DND-41 (cell line): Measurements from ENCODE around the gene LYPLAL1.

Source experiments
- EZH2 ChIP-seq: IDR thresholded peaks from 3 replicates; pipeline ENCODE4 v1.6.1; 2012; ENCODE audit warnings: borderline replicate concordance, low read depth, mild to moderate bottlenecking, moderate library complexity, low read length, inconsistent platforms; ENCODE audit not compliant: severe bottlenecking
- TF ChIP-seq, protein P1 (sequence below): IDR thresholded peaks from 2 replicates; pipeline ENCODE4 v1.5.1; 2012; ENCODE audit warnings: borderline replicate concordance, low read length, moderate library complexity, mild to moderate bottlenecking; ENCODE audit not compliant: poor library complexity, severe bottlenecking; ENCODE audit errors: extremely low read depth

DNA sequence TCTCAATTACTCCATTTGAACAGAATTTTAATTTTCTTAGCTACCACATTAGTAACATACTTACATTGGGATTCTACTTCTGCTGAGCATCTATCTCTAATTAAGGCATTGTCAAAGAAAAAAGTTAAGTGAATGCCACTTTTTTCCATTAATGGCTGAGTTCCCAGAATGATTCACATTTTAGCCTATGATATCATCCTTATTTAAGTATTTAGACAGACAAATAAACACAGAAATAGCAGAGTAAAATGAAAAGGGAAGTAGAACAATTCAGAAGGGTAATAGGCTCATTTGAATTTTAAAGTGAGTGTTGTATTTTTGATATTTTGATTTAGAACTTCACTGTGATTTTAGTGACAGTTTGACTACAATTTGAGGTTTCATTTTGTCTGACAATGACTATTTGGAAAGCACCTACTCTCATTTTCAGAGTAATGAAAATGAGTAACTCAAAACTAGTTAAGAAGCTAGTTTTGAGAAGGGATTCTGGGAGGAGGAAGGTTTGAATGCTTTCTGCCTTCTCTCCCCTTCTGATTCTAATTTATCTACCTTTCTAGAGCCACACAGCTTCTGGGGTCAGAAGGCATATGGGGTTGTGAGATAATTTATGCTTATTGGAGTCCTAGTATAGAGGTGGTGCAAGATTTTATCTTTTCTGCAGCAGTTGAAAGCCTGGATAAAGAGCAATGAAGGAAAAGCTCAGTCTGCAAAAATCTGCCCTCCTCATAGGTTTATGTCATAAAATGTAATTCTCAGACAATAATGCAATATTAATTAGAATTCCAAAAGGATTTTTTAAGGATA, 15.5 kb downstream of the LYPLAL1 start:
- TF ChIP-seq EZH2: no peak
- TF ChIP-seq, protein P1, sequence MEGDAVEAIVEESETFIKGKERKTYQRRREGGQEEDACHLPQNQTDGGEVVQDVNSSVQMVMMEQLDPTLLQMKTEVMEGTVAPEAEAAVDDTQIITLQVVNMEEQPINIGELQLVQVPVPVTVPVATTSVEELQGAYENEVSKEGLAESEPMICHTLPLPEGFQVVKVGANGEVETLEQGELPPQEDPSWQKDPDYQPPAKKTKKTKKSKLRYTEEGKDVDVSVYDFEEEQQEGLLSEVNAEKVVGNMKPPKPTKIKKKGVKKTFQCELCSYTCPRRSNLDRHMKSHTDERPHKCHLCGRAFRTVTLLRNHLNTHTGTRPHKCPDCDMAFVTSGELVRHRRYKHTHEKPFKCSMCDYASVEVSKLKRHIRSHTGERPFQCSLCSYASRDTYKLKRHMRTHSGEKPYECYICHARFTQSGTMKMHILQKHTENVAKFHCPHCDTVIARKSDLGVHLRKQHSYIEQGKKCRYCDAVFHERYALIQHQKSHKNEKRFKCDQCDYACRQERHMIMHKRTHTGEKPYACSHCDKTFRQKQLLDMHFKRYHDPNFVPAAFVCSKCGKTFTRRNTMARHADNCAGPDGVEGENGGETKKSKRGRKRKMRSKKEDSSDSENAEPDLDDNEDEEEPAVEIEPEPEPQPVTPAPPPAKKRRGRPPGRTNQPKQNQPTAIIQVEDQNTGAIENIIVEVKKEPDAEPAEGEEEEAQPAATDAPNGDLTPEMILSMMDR: no peak
